SKM-1 treated with dmso at 0.1 percent for 144 hours (cell line): ENCODE results near the gene TTC5.
"Not testable (repeated sequence)": the region's sequence is repeated elsewhere in the genome, so short reads cannot be mapped to it uniquely, and the experiment has no call there.

Experiments used
- DNase-seq: peaks from one replicate; lab custom pipeline; 2025; ENCODE audit not compliant: unreplicated experiment; lab: John Stamatoyannopoulos, UW

The TTC5 gene

GRCh38 chr14:20306079-20306423 is 300 bp upstream of the TTC5 start:
- no peak for DNase-seq

DNA sequence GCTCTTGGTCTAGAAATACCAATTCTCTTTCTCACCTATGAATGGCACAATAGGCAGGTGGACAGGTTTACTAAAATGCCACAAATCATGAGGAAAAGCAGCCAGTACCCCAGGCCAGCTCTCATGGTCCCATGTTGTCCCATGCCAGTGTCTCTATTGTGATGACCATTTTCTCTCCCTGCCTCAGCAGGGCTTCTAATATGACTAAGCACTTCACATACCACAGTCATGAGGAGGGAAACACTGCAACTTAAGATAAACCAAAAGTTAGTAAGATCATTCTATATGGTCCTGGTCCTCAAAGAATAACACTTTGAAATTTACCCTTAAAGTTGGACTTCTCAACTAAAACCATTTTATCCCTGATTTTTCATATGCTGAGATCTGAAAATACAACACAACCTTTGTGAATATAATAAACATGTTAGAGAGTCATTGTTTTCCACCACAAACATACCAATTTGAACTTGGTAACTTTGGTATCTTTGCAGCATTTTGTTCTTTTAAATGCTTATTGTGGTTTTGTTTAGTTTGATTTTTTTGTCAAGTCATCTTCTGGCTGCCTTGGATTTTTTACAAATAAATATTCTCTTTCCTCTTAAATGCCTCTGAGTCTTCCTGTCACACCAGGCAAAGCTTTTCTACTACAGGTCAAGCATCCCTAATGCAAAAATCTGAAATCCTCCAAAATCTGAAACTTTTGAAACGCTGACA is 3.6 kb downstream of the TTC5 start:
- DNase-seq, result no peak

DNA sequence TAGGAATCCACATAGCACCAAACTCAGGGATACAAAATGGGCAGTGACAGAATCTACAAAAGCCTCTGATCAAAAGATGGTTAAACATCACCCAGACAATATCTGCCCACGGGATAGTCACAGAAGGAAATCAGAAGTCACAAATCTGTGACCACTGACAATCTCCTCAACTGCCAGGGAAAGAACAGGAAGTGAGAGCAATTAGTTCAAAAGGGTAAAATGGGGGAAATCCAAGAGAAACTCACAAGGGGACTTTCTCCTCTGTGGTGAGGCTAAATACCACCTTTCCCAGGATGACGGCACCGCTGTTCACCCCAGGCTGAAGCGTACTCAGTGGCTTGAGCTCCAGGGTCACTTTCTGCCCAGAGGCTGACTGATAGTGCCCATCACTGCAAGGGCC is 10.7 kb downstream of the TTC5 start:
- DNase-seq, result no peak

- no peak for DNase-seq
Measured at GRCh38 chr14:20294636-20295035, 11.1 kb downstream of the TTC5 start.

DNA sequence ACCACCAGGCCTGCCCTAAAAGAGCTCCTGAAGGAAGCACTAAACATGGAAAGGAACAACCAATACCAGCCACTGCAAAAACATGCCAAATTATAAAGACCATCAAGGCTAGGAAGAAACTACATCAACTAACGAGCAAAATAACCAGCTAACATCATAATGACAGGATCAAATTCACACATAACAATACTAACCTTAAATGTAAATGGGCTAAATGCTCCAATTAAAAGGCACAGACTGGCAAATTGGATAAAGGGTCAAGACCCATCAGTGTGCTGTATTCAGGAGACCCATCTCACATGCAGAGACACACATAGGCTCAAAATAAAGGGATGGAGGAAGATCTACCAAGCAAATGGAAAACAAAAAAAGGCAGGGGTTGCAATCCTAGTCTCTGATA is 23.8 kb downstream of the TTC5 start:
- DNase-seq, result not testable (repeated sequence)

GRCh38 chr14:20280265-20280664 is 25.5 kb downstream of the TTC5 start:
- DNase-seq, result not testable (repeated sequence)

DNA sequence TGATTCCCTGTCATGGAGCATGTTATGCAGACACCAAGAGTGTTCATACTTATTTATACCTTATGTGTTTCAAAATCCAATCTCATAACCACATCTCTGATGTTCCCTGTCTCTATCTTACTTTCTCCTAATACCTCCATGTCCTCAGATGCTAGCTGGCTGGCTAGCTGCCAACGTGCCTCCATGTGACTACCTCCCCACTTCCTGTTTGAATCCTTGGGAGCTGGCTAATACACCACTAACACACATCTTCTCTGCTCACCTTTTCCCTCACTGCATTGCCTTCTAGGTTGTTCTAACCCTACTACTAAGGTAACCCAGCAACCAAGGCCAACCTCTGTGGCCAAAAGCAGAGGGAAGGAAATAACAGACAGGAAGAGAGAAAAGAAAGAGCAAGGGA is 27.3 kb downstream of the TTC5 start:
- DNase-seq, result no peak

GRCh38 chr14:20277409-20277808 is 28.3 kb downstream of the TTC5 start:
- no peak for DNase-seq

- no peak for DNase-seq
Measured at GRCh38 chr14:20274062-20274461, 31.7 kb downstream of the TTC5 start.

DNA sequence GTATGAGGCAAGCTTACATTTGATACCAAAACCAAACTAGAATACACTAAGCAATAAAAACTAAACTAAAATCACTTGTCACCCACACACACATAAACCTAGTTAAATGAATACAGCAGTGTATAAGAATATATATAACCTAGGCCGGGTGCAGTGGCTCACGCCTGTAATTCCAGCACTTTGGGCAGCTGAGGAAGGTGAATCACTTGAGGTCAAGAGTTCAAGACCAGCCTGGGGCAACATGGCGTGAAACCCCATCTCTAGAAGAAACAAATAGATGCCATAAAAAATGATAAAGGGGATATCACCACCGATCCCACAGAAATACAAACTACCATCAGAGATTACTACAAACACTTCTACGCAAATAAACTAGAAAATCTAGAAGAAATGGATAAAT is 41.4 kb downstream of the TTC5 start:
- DNase-seq, result not testable (repeated sequence)

DNA sequence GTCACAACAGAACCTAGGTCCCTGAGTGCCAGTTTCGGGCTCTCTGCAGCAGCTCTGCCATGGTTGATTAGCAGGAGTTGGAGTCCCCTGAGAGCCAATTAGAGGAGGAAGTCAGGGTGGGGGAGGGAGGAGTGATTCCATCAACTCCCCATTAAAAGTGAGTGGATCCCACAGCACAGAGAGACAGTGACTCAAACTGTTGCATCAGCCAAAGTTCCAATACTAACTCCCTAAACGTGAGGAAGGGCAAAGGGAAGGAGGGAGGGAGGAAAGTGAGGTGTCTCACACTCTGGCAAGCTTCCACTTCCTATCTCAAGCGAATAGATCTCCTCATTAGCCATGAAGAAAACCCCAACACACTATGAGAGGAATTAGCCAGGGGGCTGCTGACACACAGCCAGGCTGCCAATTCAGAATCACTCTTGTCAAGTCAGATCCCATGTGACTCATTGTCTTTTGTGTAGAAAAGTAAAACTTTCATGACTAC is 43.1 kb downstream of the TTC5 start:
- DNase-seq, result no peak

DNA sequence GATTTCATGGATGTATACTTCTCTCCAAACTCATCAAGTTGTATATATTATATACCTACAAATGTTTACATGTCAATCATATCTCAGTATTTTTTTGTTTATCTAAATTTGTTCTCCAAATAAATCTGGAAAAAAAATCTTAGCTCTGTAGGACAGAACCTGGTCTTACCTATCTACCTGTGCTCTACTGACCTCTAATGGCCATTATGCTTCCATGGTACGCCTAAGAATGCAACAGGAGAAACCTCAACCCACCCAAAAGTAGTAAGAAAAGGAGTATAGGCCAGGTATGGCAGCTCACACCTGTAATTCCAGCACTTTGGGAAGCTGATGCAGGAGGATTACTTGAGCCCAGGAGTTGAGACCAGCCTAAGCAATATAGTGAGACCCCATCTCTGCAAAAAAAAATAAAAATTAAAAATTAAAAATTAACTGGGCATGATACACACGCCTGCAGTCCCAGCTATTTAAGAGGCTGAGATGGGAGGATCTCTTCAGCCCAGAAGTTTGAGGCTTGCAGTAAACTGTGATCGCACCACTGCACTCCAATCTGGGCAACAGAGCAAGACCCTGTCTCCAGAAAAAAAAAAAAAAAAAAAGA is 58.0 kb downstream of the TTC5 start:
- no peak for DNase-seq
